GM12874 (cell line): ENCODE measurements around the gene BIRC5.

ENCODE experiments used
- CTCF ChIP-seq: IDR thresholded peaks from 2 replicates; pipeline ENCODE4 v1.5.1; 2011; ENCODE audit warnings: low read depth, mild to moderate bottlenecking, control low read depth, low read length, moderate library complexity; ENCODE audit not compliant: insufficient read depth

BIRC5 gene

GRCh38 chr17:78227455-78227916, 13.4 kb downstream of the BIRC5 start:
- TF ChIP-seq CTCF: no peak

- no peak for TF ChIP-seq CTCF
Observed at GRCh38 chr17:78228176-78228575, 14.1 kb downstream of the BIRC5 start.

GRCh38 chr17:78230252-78230962, 16.4 kb downstream of the BIRC5 start:
- no peak for TF ChIP-seq CTCF

- TF ChIP-seq CTCF: no peak
Observed at GRCh38 chr17:78230996-78231935, 17.2 kb downstream of the BIRC5 start, which contains the start of gene TMEM235. TSS of gene TMEM235 (plus strand) at chr17:78231631. CDS start at chr17:78232024, 393 bp downstream.

GRCh38 chr17:78231991-78232858, 18.2 kb downstream of the BIRC5 start:
- no peak for TF ChIP-seq CTCF

GRCh38 chr17:78232859-78233173, 18.8 kb downstream of the BIRC5 start:
- no peak for TF ChIP-seq CTCF
